ENCODE measurements around the gene EML3. TPM values are rescaled to one million over a fixed set of nuclear protein-coding genes. Genes with fewer than 3 reads are reported as not detected.

EML3 gene
- total RNA-seq, 1 donor from 2014 or later, result 80.9 TPM

DNA sequence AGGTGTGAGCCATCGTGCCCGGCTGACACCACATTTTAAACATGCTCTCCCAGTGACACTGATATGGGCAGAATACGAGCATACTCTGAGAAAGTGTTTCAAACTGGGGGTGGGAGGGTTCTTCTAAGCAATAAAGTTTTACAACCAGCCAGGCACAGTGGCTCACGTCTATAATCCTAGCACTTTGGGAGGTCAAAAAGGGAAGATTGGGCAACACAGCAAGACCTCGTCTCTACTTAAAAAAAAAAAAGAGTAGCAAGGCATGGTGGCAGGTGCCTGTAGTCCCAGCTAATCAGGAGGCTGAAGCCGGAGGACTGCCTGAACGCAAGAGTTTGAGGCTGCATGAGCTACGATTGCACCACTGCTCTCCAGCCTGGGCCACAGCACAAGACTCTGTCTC is 31.6 kb upstream of the EML3 start:
- Mint-ChIP-seq H3K4me3 (ENCODE audit: unreplicated experiment) (peak overlapping the region; percentile 26), H3K4me1 (ENCODE audit: unreplicated experiment) (peaks cover 20% of the 10 kb centered on the region), H3K36me3 (ENCODE audit: unreplicated experiment) (peaks cover 9% of the 10 kb centered on the region), H3K9me3 (ENCODE audit: unreplicated experiment) (no peaks in the 10 kb centered on the region), H3K27ac (ENCODE audit: unreplicated experiment) (no peak overlapping the region), H3K27me3 (ENCODE audit: unreplicated experiment) (no peaks in the 10 kb centered on the region)
- TF ChIP-seq, protein P1, sequence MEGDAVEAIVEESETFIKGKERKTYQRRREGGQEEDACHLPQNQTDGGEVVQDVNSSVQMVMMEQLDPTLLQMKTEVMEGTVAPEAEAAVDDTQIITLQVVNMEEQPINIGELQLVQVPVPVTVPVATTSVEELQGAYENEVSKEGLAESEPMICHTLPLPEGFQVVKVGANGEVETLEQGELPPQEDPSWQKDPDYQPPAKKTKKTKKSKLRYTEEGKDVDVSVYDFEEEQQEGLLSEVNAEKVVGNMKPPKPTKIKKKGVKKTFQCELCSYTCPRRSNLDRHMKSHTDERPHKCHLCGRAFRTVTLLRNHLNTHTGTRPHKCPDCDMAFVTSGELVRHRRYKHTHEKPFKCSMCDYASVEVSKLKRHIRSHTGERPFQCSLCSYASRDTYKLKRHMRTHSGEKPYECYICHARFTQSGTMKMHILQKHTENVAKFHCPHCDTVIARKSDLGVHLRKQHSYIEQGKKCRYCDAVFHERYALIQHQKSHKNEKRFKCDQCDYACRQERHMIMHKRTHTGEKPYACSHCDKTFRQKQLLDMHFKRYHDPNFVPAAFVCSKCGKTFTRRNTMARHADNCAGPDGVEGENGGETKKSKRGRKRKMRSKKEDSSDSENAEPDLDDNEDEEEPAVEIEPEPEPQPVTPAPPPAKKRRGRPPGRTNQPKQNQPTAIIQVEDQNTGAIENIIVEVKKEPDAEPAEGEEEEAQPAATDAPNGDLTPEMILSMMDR (IDR thresholded peaks at IDR 0.05), result no peak
- no peak for DNase-seq (ENCODE audit: extremely low spot score, unreplicated experiment)

DNA sequence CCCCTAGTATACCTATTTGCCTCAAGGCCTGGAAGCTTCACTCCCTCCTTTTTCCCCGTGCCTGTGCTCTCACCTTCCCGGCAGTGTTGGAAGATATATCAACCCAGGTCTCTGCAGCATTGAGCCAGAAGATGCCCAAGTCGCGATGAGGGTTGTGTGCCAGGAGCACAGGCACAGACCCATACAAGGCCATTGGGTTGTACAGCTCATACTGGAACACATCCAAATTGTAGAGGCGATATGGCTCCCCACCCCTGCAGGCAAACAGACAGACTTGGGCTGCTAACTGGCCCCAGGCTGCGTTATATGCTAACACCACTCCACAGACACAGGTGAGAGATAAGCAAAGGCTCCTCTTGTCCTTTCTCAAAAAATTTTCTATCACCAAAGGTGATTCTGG is 19.9 kb upstream of the EML3 start:
- DNase-seq (ENCODE audit: extremely low spot score, unreplicated experiment), result no peak
- peaks cover 62% of the 10 kb centered on the region for H3K36me3 Mint-ChIP-seq (ENCODE audit: unreplicated experiment)
- no peaks in the 10 kb centered on the region for H3K4me1 Mint-ChIP-seq (ENCODE audit: unreplicated experiment)
- H3K4me3 Mint-ChIP-seq (ENCODE audit: unreplicated experiment), result no peak overlapping the region
- no peaks in the 10 kb centered on the region for H3K27me3 Mint-ChIP-seq (ENCODE audit: unreplicated experiment)
- TF ChIP-seq, protein P1 (IDR thresholded peaks at IDR 0.05), result no peak
- H3K9me3 Mint-ChIP-seq (ENCODE audit: unreplicated experiment), result no peaks in the 10 kb centered on the region
- H3K27ac Mint-ChIP-seq (ENCODE audit: unreplicated experiment), result no peak overlapping the region

DNA sequence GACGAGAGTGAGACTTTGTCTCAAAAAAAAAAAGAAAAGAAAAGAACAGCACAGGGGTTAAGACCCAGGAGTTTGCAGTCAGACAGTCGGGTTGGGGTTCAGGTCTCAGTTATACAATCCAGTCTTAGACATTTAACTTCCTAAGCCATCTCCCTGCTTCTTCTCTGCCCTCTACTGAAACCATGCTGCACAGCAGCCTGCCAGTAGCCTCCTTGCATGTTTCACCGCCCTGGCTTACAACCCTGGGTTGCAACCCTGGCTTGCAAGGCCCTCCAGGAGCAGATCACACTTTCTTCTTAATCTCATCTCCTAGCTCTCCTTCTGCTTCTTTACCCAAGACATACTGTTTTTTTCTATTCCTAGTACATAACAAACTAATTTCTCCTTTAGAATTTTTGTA is 15.1 kb upstream of the EML3 start:
- Mint-ChIP-seq H3K27ac (ENCODE audit: unreplicated experiment) (no peak overlapping the region), H3K27me3 (ENCODE audit: unreplicated experiment) (no peaks in the 10 kb centered on the region), H3K9me3 (ENCODE audit: unreplicated experiment) (no peaks in the 10 kb centered on the region), H3K36me3 (ENCODE audit: unreplicated experiment) (peaks cover 55% of the 10 kb centered on the region), H3K4me3 (ENCODE audit: unreplicated experiment) (no peak overlapping the region), H3K4me1 (ENCODE audit: unreplicated experiment) (no peaks in the 10 kb centered on the region)
- TF ChIP-seq, protein P1 (IDR thresholded peaks at IDR 0.05), result no peak
- no peak for DNase-seq (ENCODE audit: extremely low spot score, unreplicated experiment)

GRCh38 chr11:62622476-62623089 is 10.0 kb upstream of the EML3 start:
- no peak for DNase-seq (ENCODE audit: extremely low spot score, unreplicated experiment)
- no peaks in the 10 kb centered on the region for H3K27me3 Mint-ChIP-seq (ENCODE audit: unreplicated experiment)
- H3K4me3 Mint-ChIP-seq (ENCODE audit: unreplicated experiment), result peak overlapping the region; percentile 94
- TF ChIP-seq, protein P1 (IDR thresholded peaks at IDR 0.05), result no peak
- no peaks in the 10 kb centered on the region for H3K9me3 Mint-ChIP-seq (ENCODE audit: unreplicated experiment)
- peak overlapping the region; percentile 99 for H3K27ac Mint-ChIP-seq (ENCODE audit: unreplicated experiment)
- H3K4me1 Mint-ChIP-seq (ENCODE audit: unreplicated experiment), result peaks cover 18% of the 10 kb centered on the region
- peaks cover 20% of the 10 kb centered on the region for H3K36me3 Mint-ChIP-seq (ENCODE audit: unreplicated experiment)

GRCh38 chr11:62621567-62622470 is 9.2 kb upstream of the EML3 start, which contains the start of gene B3GAT3:
B3GAT3 (minus strand) TSS chr11:62621986; CDS start chr11:62621947, 39 bp downstream.
- no peaks in the 10 kb centered on the region for H3K9me3 Mint-ChIP-seq (ENCODE audit: unreplicated experiment)
- peaks cover 18% of the 10 kb centered on the region for H3K4me1 Mint-ChIP-seq (ENCODE audit: unreplicated experiment)
- H3K27me3 Mint-ChIP-seq (ENCODE audit: unreplicated experiment), result no peaks in the 10 kb centered on the region
- peak within 1 kb of the TSS; percentile 99 for H3K27ac Mint-ChIP-seq (ENCODE audit: unreplicated experiment)
- peaks cover 16% of the 10 kb centered on the region for H3K36me3 Mint-ChIP-seq (ENCODE audit: unreplicated experiment)
- peak within 1 kb of the TSS; percentile 94 for H3K4me3 Mint-ChIP-seq (ENCODE audit: unreplicated experiment)
- TF ChIP-seq, protein P1 (IDR thresholded peaks at IDR 0.05), result no peak
- DNase-seq (ENCODE audit: extremely low spot score, unreplicated experiment), result peak; percentile 99
